ENCODE measurements around the gene HDAC9.

The HDAC9 gene

DNA sequence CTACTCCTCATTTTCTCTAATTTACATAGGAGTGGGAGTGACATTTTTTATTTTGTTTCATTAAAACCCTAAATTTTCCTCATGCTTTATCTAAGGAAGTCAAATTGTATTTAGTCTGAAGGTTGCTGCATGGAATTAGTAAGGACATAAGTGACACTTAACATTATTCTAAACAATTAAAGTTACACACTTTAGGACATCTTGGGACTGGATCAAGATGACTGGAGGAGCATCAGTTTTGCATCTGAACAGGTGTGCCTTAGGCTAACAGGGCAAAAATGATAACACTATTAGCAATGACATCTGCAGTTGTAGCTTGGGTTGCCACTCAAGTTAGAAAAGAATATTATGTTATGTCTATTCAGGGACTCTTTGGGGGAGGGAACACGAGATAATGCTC is 199.4 kb downstream of the HDAC9 start (continued):
- TF ChIP-seq, protein P1, sequence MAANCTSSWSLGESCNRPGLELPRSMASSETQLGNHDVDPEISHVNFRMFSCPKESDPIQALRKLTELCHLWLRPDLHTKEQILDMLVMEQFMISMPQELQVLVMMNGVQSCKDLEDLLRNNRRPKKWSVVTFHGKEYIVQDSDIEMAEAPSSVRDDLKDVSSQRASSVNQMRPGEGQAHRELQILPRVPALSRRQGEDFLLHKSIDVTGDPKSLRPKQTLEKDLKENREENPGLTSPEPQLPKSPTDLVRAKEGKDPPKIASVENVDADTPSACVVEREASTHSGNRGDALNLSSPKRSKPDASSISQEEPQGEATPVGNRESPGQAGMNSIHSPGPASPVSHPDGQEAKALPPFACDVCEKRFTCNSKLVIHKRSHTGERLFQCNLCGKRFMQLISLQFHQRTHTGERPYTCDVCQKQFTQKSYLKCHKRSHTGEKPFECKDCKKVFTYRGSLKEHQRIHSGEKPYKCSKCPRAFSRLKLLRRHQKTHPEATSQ (tag by site-specific recombination; IDR thresholded peaks at IDR 0.05) = no peak
- no peak for TF ChIP-seq WT1 (tag by site-specific recombination; IDR thresholded peaks at IDR 0.05)
- TF ChIP-seq ZIC2 (tag by site-specific recombination; IDR thresholded peaks at IDR 0.05) = no peak
- TF ChIP-seq ZNF768 (tag by site-specific recombination; IDR thresholded peaks at IDR 0.05) = no peak

DNA sequence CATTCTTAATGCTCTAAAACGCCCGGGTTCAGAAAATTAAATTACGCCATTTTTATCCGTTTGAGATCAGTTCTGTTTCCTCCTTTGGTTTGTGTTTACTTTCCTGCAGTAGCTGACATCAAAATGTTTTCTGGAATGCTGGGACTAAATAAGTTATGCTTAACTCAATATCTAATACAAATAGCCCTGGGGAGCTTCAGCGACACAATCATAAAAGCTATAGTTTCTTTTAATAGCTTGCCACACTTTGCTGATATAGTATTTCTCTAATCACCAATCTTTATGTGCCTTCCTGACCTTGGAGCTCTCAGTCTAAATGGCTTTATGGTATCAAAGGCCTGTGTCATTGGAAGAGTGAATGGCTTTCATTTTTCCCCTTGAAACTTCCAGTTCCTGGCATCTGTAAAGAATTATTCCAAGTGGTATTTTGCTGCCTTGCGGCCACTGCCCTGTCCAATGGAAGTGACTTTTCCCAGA is 202.7 kb downstream of the HDAC9 start:
- Histone ChIP-seq H3K4me3 (ENCODE audit: low read depth, low read length) (no peak overlapping the region), H3K4me1 (ENCODE audit: control insufficient read depth, insufficient read depth, low read length) (no peaks in the 10 kb centered on the region), H3K36me3 (ENCODE audit: control insufficient read depth in 2 of 2, insufficient read depth in 1 of 2, low read length in 2 of 2) (no peaks in the 10 kb centered on the region), H3K9me3 (ENCODE audit: control insufficient read depth, insufficient read depth, low read depth, low read length) (no peaks in the 10 kb centered on the region), H3K27ac (ENCODE audit: extremely low read depth, low read depth, low read length) (no peak overlapping the region)
- CTCF ChIA-PET = interaction anchor here (0.6 to 0.7 kb wide), 2 partner anchors 886 to 1810 kb away, joined by 3 read pairs; no protein-coding TSS in a partner anchor
- TF ChIP-seq KLF7 (tag by site-specific recombination; IDR thresholded peaks at IDR 0.05; ENCODE audit: borderline replicate concordance) (no peak), GLIS1 (tag by site-specific recombination; IDR thresholded peaks at IDR 0.05) (no peak), ZNF501 (tag by site-specific recombination; IDR thresholded peaks at IDR 0.05) (no peak), ZNF169 (tag by site-specific recombination; IDR thresholded peaks at IDR 0.05) (no peak), ZNF561 (tag by site-specific recombination; IDR thresholded peaks at IDR 0.05; ENCODE audit: borderline replicate concordance) (no peak)
- TF ChIP-seq, protein P2, sequence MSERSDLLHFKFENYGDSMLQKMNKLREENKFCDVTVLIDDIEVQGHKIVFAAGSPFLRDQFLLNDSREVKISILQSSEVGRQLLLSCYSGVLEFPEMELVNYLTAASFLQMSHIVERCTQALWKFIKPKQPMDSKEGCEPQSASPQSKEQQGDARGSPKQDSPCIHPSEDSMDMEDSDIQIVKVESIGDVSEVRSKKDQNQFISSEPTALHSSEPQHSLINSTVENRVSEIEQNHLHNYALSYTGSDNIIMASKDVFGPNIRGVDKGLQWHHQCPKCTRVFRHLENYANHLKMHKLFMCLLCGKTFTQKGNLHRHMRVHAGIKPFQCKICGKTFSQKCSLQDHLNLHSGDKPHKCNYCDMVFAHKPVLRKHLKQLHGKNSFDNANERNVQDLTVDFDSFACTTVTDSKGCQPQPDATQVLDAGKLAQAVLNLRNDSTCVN (tag by site-specific recombination; optimal IDR thresholded peaks at IDR 0.05) = no peak
- POLR2A ChIA-PET = no interaction called here

DNA sequence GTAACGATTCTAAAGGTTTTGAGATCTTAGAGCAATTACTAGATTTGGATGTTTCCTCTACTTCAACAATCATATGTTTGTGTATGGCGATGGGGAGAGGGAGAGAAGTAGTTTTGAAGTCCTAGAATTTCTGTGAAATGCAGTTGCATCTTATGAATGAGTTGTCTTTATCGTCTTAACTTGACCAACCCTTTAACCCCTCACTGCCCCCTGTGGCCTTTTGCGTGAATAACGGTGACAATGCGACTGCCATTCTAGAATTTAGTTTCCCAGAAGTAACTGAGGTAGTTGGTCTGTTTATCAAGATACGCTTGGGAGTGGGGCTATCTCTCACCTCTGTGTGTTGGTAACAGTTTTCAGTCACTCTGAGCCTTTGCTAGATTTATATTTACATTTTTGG is 204.6 kb downstream of the HDAC9 start:
- TF ChIP-seq ZNF623 (tag by site-specific recombination; IDR thresholded peaks at IDR 0.05) (no peak), ZNF114 (tag by site-specific recombination; IDR thresholded peaks at IDR 0.05) (no peak), ZNF48 (tag by site-specific recombination; IDR thresholded peaks at IDR 0.05) (no peak), YY2 (tag by site-specific recombination; IDR thresholded peaks at IDR 0.05) (no peak), SP7 (tag by site-specific recombination; IDR thresholded peaks at IDR 0.05) (no peak), ZNF843 (tag by site-specific recombination; IDR thresholded peaks at IDR 0.05) (no peak), ZNF132 (tag by site-specific recombination; IDR thresholded peaks at IDR 0.05; ENCODE audit: borderline replicate concordance) (no peak), WT1 (tag by site-specific recombination; IDR thresholded peaks at IDR 0.05) (no peak), ZNF433 (tag by site-specific recombination; IDR thresholded peaks at IDR 0.05; ENCODE audit: low read depth) (no peak), ZNF350 (tag by site-specific recombination; IDR thresholded peaks at IDR 0.05) (no peak), SCRT1 (tag by site-specific recombination; IDR thresholded peaks at IDR 0.05; ENCODE audit: borderline replicate concordance) (no peak), KLF9 (tag by site-specific recombination; IDR thresholded peaks at IDR 0.05; ENCODE audit: low read depth) (no peak)
- TF ChIP-seq, protein P3, sequence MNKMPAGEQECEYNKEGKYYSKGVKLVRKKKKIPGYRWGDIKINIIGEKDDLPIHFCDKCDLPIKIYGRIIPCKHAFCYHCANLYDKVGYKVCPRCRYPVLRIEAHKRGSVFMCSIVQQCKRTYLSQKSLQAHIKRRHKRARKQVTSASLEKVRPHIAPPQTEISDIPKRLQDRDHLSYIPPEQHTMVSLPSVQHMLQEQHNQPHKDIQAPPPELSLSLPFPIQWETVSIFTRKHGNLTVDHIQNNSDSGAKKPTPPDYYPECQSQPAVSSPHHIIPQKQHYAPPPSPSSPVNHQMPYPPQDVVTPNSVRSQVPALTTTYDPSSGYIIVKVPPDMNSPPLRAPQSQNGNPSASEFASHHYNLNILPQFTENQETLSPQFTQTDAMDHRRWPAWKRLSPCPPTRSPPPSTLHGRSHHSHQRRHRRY (tag by site-specific recombination; IDR thresholded peaks at IDR 0.05) = no peak
- TF ChIP-seq, protein P4, sequence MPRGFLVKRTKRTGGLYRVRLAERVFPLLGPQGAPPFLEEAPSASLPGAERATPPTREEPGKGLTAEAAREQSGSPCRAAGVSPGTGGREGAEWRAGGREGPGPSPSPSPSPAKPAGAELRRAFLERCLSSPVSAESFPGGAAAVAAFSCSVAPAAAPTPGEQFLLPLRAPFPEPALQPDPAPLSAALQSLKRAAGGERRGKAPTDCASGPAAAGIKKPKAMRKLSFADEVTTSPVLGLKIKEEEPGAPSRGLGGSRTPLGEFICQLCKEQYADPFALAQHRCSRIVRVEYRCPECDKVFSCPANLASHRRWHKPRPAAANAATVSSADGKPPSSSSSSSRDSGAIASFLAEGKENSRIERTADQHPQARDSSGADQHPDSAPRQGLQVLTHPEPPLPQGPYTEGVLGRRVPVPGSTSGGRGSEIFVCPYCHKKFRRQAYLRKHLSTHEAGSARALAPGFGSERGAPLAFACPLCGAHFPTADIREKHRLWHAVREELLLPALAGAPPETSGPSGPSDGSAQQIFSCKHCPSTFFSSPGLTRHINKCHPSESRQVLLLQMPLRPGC (tag by site-specific recombination; IDR thresholded peaks at IDR 0.05) = no peak
- TF ChIP-seq, protein P1 (tag by site-specific recombination; IDR thresholded peaks at IDR 0.05) = no peak
- H3K9me3 ChIP-seq (ENCODE audit: control insufficient read depth, insufficient read depth, low read depth, low read length) = no peaks in the 10 kb centered on the region
- H3K36me3 ChIP-seq (ENCODE audit: control insufficient read depth in 2 of 2, insufficient read depth in 1 of 2, low read length in 2 of 2) = no peaks in the 10 kb centered on the region
- H3K27ac ChIP-seq (ENCODE audit: extremely low read depth, low read depth, low read length) = no peak overlapping the region
- ChIA-PET CTCF (interaction anchor here (0.6 to 1.0 kb wide), 3 partner anchors 33 to 1660 kb away, joined by 3 to 4 read pairs (median 3); no protein-coding TSS in a partner anchor), POLR2A (no interaction called here)
- no peaks in the 10 kb centered on the region for H3K4me1 ChIP-seq (ENCODE audit: control insufficient read depth, insufficient read depth, low read length)
- H3K4me3 ChIP-seq (ENCODE audit: low read depth, low read length) = no peak overlapping the region
